ENCODE measurements around the gene SCAF1.
A peak's percentile ranks its signal among the peaks of the same experiment; 100 is the strongest.

The SCAF1 gene

GRCh38 chr19:49645592-49645991 is 3.6 kb downstream of the SCAF1 start:
- H3K4me3 ChIP-seq (ENCODE audit: low read depth, low read length) = no peak overlapping the region

GRCh38 chr19:49645995-49646394 is 4.0 kb downstream of the SCAF1 start:
- H3K4me3 ChIP-seq (ENCODE audit: low read depth, low read length) = no peak overlapping the region

- no peak overlapping the region for H3K4me3 ChIP-seq (ENCODE audit: low read depth, low read length)
Observed at GRCh38 chr19:49646586-49646985, 4.6 kb downstream of the SCAF1 start.

GRCh38 chr19:49651029-49651819 is 9.2 kb downstream of the SCAF1 start:
- H3K4me3 ChIP-seq (ENCODE audit: low read depth, low read length) = no peak overlapping the region

- no peak overlapping the region for H3K4me3 ChIP-seq (ENCODE audit: low read depth, low read length)
Observed at GRCh38 chr19:49651820-49652550, 10.0 kb downstream of the SCAF1 start.

GRCh38 chr19:49652551-49653465 is 10.8 kb downstream of the SCAF1 start:
- no peak overlapping the region for H3K4me3 ChIP-seq (ENCODE audit: low read depth, low read length)

GRCh38 chr19:49653466-49653806 is 11.4 kb downstream of the SCAF1 start:
- no peak overlapping the region for H3K4me3 ChIP-seq (ENCODE audit: low read depth, low read length)

- no peak overlapping the region for H3K4me3 ChIP-seq (ENCODE audit: low read depth, low read length)
Observed at GRCh38 chr19:49654581-49654980, 12.6 kb downstream of the SCAF1 start.

GRCh38 chr19:49655570-49656455 is 13.8 kb downstream of the SCAF1 start:
- no peak overlapping the region for H3K4me3 ChIP-seq (ENCODE audit: low read depth, low read length)

GRCh38 chr19:49656456-49657109 is 14.6 kb downstream of the SCAF1 start:
- H3K4me3 ChIP-seq (ENCODE audit: low read depth, low read length) = no peak overlapping the region

GRCh38 chr19:49657493-49658138 is 15.6 kb downstream of the SCAF1 start:
- no peak overlapping the region for H3K4me3 ChIP-seq (ENCODE audit: low read depth, low read length)

- H3K4me3 ChIP-seq (ENCODE audit: low read depth, low read length) = no peak overlapping the region
Observed at GRCh38 chr19:49658139-49658517, 16.1 kb downstream of the SCAF1 start.

GRCh38 chr19:49658566-49659442 is 16.8 kb downstream of the SCAF1 start:
- no peak overlapping the region for H3K4me3 ChIP-seq (ENCODE audit: low read depth, low read length)

- no peak overlapping the region for H3K4me3 ChIP-seq (ENCODE audit: low read depth, low read length)
Observed at GRCh38 chr19:49660338-49660961, 18.4 kb downstream of the SCAF1 start.

GRCh38 chr19:49662011-49662410 is 20.0 kb downstream of the SCAF1 start:
- H3K4me3 ChIP-seq (ENCODE audit: low read depth, low read length) = no peak overlapping the region

GRCh38 chr19:49663224-49663623 is 21.2 kb downstream of the SCAF1 start:
- no peak overlapping the region for H3K4me3 ChIP-seq (ENCODE audit: low read depth, low read length)

GRCh38 chr19:49664171-49665035 is 22.4 kb downstream of the SCAF1 start:
- peak overlapping the region; percentile 86 for H3K4me3 ChIP-seq (ENCODE audit: low read depth, low read length)
